ENCODE data around the gene CYCS. TPM values are rescaled to one million over a fixed set of nuclear protein-coding genes. Genes with fewer than 3 reads are reported as not detected.

CYCS gene
- total RNA-seq, 1 experiment from 2014 or later: 224 TPM

DNA sequence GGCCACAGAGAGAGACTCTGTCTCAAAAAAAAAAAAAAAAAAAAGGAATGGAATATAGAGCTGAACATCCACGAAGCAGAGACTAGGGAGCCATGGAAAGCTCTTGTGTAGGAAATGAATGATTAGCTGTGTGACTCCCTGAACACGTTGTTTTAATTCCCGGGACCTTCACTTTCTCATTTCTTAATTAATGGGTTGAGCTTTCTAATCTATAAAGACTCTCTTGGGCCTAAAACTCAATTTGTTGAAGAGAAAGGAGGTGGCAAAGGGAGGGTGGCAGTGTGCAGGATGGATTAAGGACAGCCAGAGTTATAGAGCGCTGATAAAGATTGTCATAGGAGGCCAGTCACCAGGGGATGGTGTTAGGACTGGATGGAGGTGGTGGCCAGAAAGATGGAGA, 48.0 kb downstream of the CYCS start:
- Histone ChIP-seq H3K4me1 (ENCODE audit: control insufficient read depth in 1 of 2, insufficient read depth in 2 of 2, low read length in 2 of 2) (peaks cover 0 to 6% of the 10 kb centered on the region in 2 experiments; a peak in 1 of 4 replicates), H4K20me1 (ENCODE audit: insufficient read depth) (no peaks in the 10 kb centered on the region), H3K79me2 (ENCODE audit: insufficient read depth, low read length) (no peaks in the 10 kb centered on the region), H3K4me2 (ENCODE audit: low read length) (no peak overlapping the region), H3K9me2 (ENCODE audit: insufficient read depth) (no peaks in the 10 kb centered on the region), H3K9ac (ENCODE audit: low read length) (no peak overlapping the region), H2AFZ (ENCODE audit: low read depth, low read length, poor library complexity, severe bottlenecking) (no peak overlapping the region), H3K4me3 (replicated peaks in 1 of 2; ENCODE audit: low read depth in 1 of 2, low read length in 2 of 2) (no peak overlapping the region), H3K27ac (ENCODE audit: low read depth, low read length) (no peak overlapping the region), H3K9me3 (ENCODE audit: control insufficient read depth in 1 of 2, insufficient read depth in 1 of 2, low read depth in 1 of 2, low read length in 2 of 2) (no peaks in the 10 kb centered on the region), H3K27me3 (ENCODE audit: insufficient read depth, low read length) (no peaks in the 10 kb centered on the region), H3K36me3 (ENCODE audit: control insufficient read depth in 1 of 2, insufficient read depth in 2 of 2, low read length in 2 of 2) (no peaks in the 10 kb centered on the region)
- no peak for DNase-seq (ENCODE audit: low read depth, low spot score)
- intact Hi-C loops (cut with micrococcal nuclease): no loop called here
- ATAC-seq: no peak
- ChIA-PET CTCF (no interaction called here), RAD21 (ENCODE audit: low non-redundant PET in 1 of 2, low total read pairs in 2 of 2, uncharacterized antibody in 2 of 2, unreplicated experiment in 2 of 2) (no interaction called here), POLR2A (interaction anchor here (0.7 kb wide), 1 partner anchor 252 kb away, joined by 3 read pairs; no protein-coding TSS in a partner anchor)
- TF ChIP-seq FOSL1 (IDR thresholded peaks at IDR 0.05; ENCODE audit: low read depth): no peak
- BruUV-seq (replicated peaks): no TSS peak

DNA sequence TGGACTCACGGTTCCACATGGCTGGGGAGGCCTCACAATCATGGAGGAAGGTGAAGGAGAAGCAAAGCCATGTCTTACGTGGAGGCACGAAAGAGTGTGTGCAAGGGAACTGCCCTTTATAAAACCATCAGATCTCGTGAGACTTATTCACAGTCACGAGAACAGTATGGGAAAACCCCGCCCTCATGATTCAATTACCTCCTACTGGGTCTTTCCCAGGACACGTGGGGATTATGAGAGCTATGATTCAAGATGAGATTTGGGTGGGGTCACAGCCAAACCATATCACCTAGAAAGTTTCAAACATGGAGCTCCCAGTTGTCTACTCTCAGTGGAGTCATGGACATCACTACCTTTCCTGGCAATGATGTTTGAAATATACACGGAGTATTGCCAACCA, 49.6 kb downstream of the CYCS start:
- DNase-seq (ENCODE audit: low read depth, low spot score): no peak
- intact Hi-C loops (cut with micrococcal nuclease): no loop called here
- no peak overlapping the region for H3K4me2 ChIP-seq (ENCODE audit: low read length)

More for the DNA sequence above, 49.6 kb downstream of the CYCS start:
- Histone ChIP-seq H3K9ac (ENCODE audit: low read length) (no peak overlapping the region), H3K36me3 (ENCODE audit: control insufficient read depth in 1 of 2, insufficient read depth in 2 of 2, low read length in 2 of 2) (no peaks in the 10 kb centered on the region), H4K20me1 (ENCODE audit: insufficient read depth) (no peaks in the 10 kb centered on the region), H3K9me3 (ENCODE audit: control insufficient read depth in 1 of 2, insufficient read depth in 1 of 2, low read depth in 1 of 2, low read length in 2 of 2) (no peaks in the 10 kb centered on the region), H2AFZ (ENCODE audit: low read depth, low read length, poor library complexity, severe bottlenecking) (peak overlapping the region; percentile 15), H3K27ac (ENCODE audit: low read depth, low read length) (no peak overlapping the region), H3K4me3 (replicated peaks in 1 of 2; ENCODE audit: low read depth in 1 of 2, low read length in 2 of 2) (no peak overlapping the region), H3K27me3 (ENCODE audit: insufficient read depth, low read length) (no peaks in the 10 kb centered on the region), H3K4me1 (ENCODE audit: control insufficient read depth in 1 of 2, insufficient read depth in 2 of 2, low read length in 2 of 2) (peaks cover 0 to 7% of the 10 kb centered on the region in 2 experiments; a peak in 2 of 4 replicates), H3K9me2 (ENCODE audit: insufficient read depth) (no peaks in the 10 kb centered on the region), H3K79me2 (ENCODE audit: insufficient read depth, low read length) (no peaks in the 10 kb centered on the region)
- no peak for TF ChIP-seq CBX3 (IDR thresholded peaks at IDR 0.05; ENCODE audit: low read depth)
- no peak for TF ChIP-seq FOSL1 (IDR thresholded peaks at IDR 0.05; ENCODE audit: low read depth)
- TF ChIP-seq JUND (IDR thresholded peaks at IDR 0.05): no peak
- no peak for TF ChIP-seq ZFX (IDR thresholded peaks at IDR 0.05)
- no peak for TF ChIP-seq YY1 (IDR thresholded peaks at IDR 0.05; ENCODE audit: extremely low read depth, insufficient replicate concordance, low read depth, low read length)
- TF ChIP-seq, protein P1, sequence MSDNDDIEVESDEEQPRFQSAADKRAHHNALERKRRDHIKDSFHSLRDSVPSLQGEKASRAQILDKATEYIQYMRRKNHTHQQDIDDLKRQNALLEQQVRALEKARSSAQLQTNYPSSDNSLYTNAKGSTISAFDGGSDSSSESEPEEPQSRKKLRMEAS (IDR thresholded peaks at IDR 0.05): no peak
- ATAC-seq: 0 out of 2 replicates have a peak, but pooled peaks have one; percentile 14
- POLR2A ChIA-PET: no interaction called here
- RAD21 ChIA-PET (ENCODE audit: low non-redundant PET in 1 of 2, low total read pairs in 2 of 2, uncharacterized antibody in 2 of 2, unreplicated experiment in 2 of 2): no interaction called here
- no TSS peak for BruUV-seq (replicated peaks)
- CTCF ChIA-PET: interaction anchor here (1.0 kb wide), 1 partner anchor 19 kb away, joined by 3 read pairs; no protein-coding TSS in a partner anchor
